ENCODE measurements around the gene ZBTB39. TPM values are rescaled to one million over a fixed set of nuclear protein-coding genes. Genes with fewer than 3 reads are reported as not detected.
"Not testable (repeated sequence)": the region's sequence is repeated elsewhere in the genome, so short reads cannot be mapped to it uniquely, and the experiment has no call there.

ZBTB39 gene
- total RNA-seq, 2 experiments from 2014 or later, result 7.7 to 7.8 TPM

- Mint-ChIP-seq H3K27me3 (peaks cover 6% of the 10 kb centered on the region), H3K36me3 (ENCODE audit: low read depth) (no peaks in the 10 kb centered on the region), H3K4me1 (peaks cover 23% of the 10 kb centered on the region), H3K9me3 (no peaks in the 10 kb centered on the region), H3K4me3 (no peak overlapping the region), H3K27ac (no peak overlapping the region)
- ChIA-PET CTCF (interaction anchor here (0.7 to 2.1 kb wide), 7 partner anchors 10 to 85 kb away, joined by 3 to 8 read pairs (median 3); no protein-coding TSS in a partner anchor), POLR2A (interaction anchor here (2.7 kb wide), 1 partner anchor 10 kb away, joined by 18 read pairs; the partner anchor contains the start of gene TAC3)
- DNase-seq, result no peak
These were observed 21.4 kb upstream of the ZBTB39 start for GRCh38 chr12:57027805-57028153.

DNA sequence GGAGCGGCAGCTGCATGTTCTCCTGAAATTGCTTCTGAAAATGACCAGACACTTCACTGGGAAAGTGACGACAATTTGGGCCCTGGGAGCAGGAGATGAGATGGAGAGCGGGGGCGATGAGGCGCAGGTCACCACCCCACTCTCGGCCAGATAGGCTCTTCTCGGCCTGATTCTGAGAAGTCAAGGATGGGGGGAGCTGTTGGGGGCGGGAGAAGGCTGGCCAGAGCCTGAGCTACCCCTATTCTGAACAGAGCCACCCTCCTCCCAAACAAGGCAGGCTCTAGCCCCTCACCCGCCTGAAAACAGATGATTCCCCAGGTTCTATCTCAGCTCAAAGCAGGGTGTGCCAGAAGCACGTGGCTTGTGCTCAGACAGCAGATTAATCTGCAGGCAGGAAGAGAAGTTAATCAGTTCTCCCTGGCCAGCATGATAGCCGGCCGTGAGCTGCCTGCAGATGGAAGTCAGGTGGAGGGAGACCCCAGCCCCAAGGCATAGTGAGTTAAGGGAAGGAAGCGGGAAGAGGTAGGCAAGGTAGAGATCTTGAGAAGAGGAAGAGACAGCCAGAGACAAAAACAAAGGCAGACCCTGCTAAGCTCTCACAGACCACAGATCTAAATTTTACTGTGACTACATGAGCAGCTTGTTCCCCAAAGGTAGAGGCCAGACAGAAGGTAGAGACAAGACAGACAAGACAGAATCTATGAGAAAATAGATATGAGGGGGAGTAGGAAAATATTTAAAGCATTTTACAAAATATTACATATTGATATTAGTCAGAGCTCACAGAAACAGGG, 20.9 kb upstream of the ZBTB39 start:
- Mint-ChIP-seq H3K27ac (no peak overlapping the region), H3K27me3 (peaks cover 6% of the 10 kb centered on the region), H3K4me3 (no peak overlapping the region), H3K4me1 (peaks cover 23% of the 10 kb centered on the region), H3K9me3 (no peaks in the 10 kb centered on the region), H3K36me3 (ENCODE audit: low read depth) (no peaks in the 10 kb centered on the region)
- no peak for DNase-seq
- ChIA-PET CTCF (interaction anchor here (0.7 to 2.1 kb wide), 5 partner anchors 9 to 85 kb away, joined by 3 to 8 read pairs (median 3); no protein-coding TSS in a partner anchor), POLR2A (interaction anchor here (2.7 kb wide), 1 partner anchor 10 kb away, joined by 18 read pairs; the partner anchor contains the start of gene TAC3)

- H3K4me3 Mint-ChIP-seq, result no peak overlapping the region
- ChIA-PET CTCF (interaction anchor here (1.2 kb wide), 1 partner anchor 22 kb away, joined by 3 read pairs; no protein-coding TSS in a partner anchor), POLR2A (interaction anchor here (0.8 kb wide), 1 partner anchor 24 kb away, joined by 5 read pairs; no protein-coding TSS in a partner anchor)
- H3K27me3 Mint-ChIP-seq, result peaks cover 6% of the 10 kb centered on the region
- H3K9me3 Mint-ChIP-seq, result no peaks in the 10 kb centered on the region
- no peak for DNase-seq
- H3K36me3 Mint-ChIP-seq (ENCODE audit: low read depth), result no peaks in the 10 kb centered on the region
- H3K27ac Mint-ChIP-seq, result no peak overlapping the region
- H3K4me1 Mint-ChIP-seq, result peaks cover 8% of the 10 kb centered on the region
These were observed 18.9 kb upstream of the ZBTB39 start for GRCh38 chr12:57025196-57025595.

DNA sequence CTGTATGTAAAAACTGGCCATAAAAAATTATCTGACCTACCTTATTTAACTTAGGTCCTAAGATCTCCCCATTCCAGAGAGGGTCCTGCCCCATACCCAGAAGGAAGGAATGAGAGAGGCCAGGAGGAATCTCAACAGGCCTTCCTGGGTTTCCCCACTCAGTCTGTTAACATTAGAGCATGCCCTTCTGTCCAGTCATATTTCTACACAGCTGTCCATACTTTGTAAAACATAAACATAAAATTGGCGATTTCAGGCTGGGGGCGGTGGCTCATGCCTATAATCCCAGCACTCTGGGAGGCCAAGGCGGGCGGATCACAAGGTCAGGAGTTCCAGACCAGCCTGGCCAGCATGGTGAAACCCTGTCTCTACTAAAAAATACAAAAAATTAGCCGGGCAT, 16.0 kb upstream of the ZBTB39 start:
- CTCF ChIA-PET, result interaction anchor here (1.7 kb wide), 1 partner anchor 40 kb away, joined by 5 read pairs; no protein-coding TSS in a partner anchor
- POLR2A ChIA-PET; H3K4me1 Mint-ChIP-seq; H3K4me3 Mint-ChIP-seq; H3K27me3 Mint-ChIP-seq; H3K27ac Mint-ChIP-seq; H3K9me3 Mint-ChIP-seq; DNase-seq; H3K36me3 Mint-ChIP-seq (ENCODE audit: low read depth): not testable (repeated sequence)

DNA sequence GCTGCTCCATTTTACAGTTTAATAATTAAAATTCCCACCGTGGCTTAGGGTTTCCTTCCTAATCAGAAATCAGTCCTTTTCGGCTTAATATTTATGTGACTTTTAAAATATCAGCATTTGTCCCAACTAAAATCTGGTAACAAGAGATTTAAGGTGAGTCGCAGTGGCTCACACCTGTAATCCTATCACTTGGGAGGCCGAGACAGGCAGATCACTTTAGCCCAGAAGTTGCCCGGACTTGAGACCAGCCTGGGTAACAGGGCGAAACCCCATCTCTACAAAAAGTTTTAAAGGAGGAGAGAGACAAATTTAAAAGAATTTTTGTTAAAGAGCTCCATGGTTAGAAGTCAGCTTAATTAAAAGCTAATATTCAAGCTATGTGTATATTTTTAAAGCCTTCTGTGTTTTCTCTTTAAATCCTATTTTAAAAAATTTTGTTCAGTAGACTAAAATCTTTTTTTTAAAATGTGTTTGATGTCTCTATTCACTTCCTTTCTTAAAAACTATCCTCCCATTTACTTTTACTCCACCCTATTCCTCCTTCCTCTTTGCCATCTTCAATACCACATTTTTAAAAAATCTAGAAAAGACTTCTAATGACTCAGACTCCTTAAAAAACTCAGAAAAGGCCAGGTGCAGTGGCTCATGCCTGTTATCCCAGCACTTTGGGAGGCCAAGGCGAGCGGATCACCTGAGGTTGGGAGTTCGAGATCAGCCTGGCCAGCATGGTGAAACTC, 13.8 kb upstream of the ZBTB39 start:
- H3K27ac Mint-ChIP-seq, result no peak overlapping the region
- ChIA-PET POLR2A (interaction anchor here (5.1 kb wide), 1 partner anchor 7 kb away, joined by 18 read pairs; no protein-coding TSS in a partner anchor), CTCF (interaction anchor here (1.0 to 1.8 kb wide), 3 partner anchors 9 to 18 kb away, joined by 3 to 4 read pairs (median 3); no protein-coding TSS in a partner anchor)
- peaks cover 4% of the 10 kb centered on the region for H3K27me3 Mint-ChIP-seq
- DNase-seq, result no peak
- no peak overlapping the region for H3K4me3 Mint-ChIP-seq
- no peaks in the 10 kb centered on the region for H3K36me3 Mint-ChIP-seq (ENCODE audit: low read depth)
- H3K4me1 Mint-ChIP-seq, result no peaks in the 10 kb centered on the region
- H3K9me3 Mint-ChIP-seq, result no peaks in the 10 kb centered on the region

- Mint-ChIP-seq H3K4me1 (no peaks in the 10 kb centered on the region), H3K27ac (no peak overlapping the region), H3K36me3 (ENCODE audit: low read depth) (no peaks in the 10 kb centered on the region), H3K9me3 (no peaks in the 10 kb centered on the region), H3K4me3 (no peak overlapping the region), H3K27me3 (peaks cover 16% of the 10 kb centered on the region)
- DNase-seq, result no peak
- ChIA-PET POLR2A (interaction anchor here (1.2 to 5.1 kb wide), 2 partner anchors 9 to 93 kb away, joined by 4 to 18 read pairs; partner anchors contain the start of gene STAT6), CTCF (interaction anchor here (0.9 to 1.3 kb wide), 2 partner anchors 10 to 93 kb away, joined by 4 to 5 read pairs; no protein-coding TSS in a partner anchor)
These were observed 12.6 kb upstream of the ZBTB39 start for GRCh38 chr12:57018906-57019305.

DNA sequence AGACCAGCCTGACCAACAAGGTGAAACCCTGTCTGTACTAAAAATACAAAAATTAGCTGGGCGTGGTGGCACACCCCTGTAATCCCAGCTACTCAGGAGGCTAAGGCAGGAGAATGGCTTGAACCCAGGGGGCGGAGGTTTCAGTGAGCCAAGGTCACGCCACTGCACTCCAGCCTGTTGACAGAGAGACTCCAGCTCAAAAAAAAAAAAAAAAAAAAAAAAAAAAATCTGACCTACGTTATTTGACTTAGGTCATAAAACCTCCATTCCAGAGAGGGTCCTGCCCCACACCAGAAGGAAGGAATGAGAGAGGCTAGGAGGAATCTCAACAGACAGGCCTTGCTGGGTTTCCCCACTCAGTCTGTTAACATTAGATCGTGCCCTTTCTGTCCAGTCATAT, 12.0 kb upstream of the ZBTB39 start:
- not testable (repeated sequence) for H3K4me3 Mint-ChIP-seq; H3K4me1 Mint-ChIP-seq; H3K27ac Mint-ChIP-seq; H3K9me3 Mint-ChIP-seq; DNase-seq; H3K36me3 Mint-ChIP-seq (ENCODE audit: low read depth)
- ChIA-PET POLR2A (interaction anchor here (1.2 to 5.1 kb wide), 2 partner anchors 9 to 94 kb away, joined by 4 to 18 read pairs; partner anchors contain the start of gene STAT6), CTCF (interaction anchor here (0.6 to 1.3 kb wide), 5 partner anchors 9 to 436 kb away, joined by 3 to 5 read pairs (median 4); no protein-coding TSS in a partner anchor)
- H3K27me3 Mint-ChIP-seq, result peaks cover 18% of the 10 kb centered on the region

DNA sequence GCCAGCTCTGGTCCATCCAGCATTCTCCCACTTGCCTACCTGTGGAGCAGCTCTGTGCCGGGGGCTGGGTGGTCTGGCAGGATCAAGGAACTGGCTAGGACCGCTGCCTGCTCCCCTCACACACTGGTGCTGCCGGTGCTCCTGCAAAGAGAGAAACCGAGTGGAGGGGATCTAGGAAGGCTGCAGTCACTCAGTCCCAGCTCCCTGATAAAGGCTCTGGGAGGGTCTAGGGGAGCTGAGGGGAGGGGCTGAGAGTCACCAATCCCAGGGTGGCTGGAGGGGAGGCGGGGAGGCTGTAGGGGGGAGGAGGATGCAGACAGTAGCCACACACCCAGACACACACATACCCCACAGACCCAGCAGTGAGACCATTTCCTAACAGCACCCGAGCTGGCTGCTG, 10.0 kb upstream of the ZBTB39 start, which contains the start of gene TAC3:
Gene TAC3 (minus strand): TSS at position 182 of the 400 bp plus-strand sequence. CDS start 732 bp downstream, outside the sequence.
- CTCF ChIA-PET, result interaction anchor here (1.4 to 1.7 kb wide), 3 partner anchors 14 to 30 kb away, joined by 3 to 5 read pairs (median 5); no protein-coding TSS in a partner anchor
- POLR2A ChIA-PET, result interaction anchor here (3.0 to 5.1 kb wide), 2 partner anchors 11 to 31 kb away, joined by 8 to 18 read pairs; no protein-coding TSS in a partner anchor
- Mint-ChIP-seq H3K36me3 (ENCODE audit: low read depth) (no peaks in the 10 kb centered on the region), H3K27me3 (peaks cover 22% of the 10 kb centered on the region), H3K9me3 (no peaks in the 10 kb centered on the region), H3K4me1 (peaks cover 7% of the 10 kb centered on the region), H3K4me3 (no peak within 1 kb of the TSS), H3K27ac (no peak within 1 kb of the TSS)
- no peak for DNase-seq

- Mint-ChIP-seq H3K27ac (no peak overlapping the region), H3K27me3 (peaks cover 22% of the 10 kb centered on the region), H3K36me3 (ENCODE audit: low read depth) (no peaks in the 10 kb centered on the region), H3K4me1 (peaks cover 14% of the 10 kb centered on the region), H3K9me3 (no peaks in the 10 kb centered on the region), H3K4me3 (no peak overlapping the region)
- CTCF ChIA-PET, result interaction anchor here (2.3 kb wide), 1 partner anchor 99 kb away, joined by 16 read pairs; the partner anchor contains the start of gene STAT6
- POLR2A ChIA-PET, result interaction anchor here (1.8 kb wide), 1 partner anchor 36 kb away, joined by 4 read pairs; no protein-coding TSS in a partner anchor
- no peak for DNase-seq
These were observed 6.5 kb upstream of the ZBTB39 start for GRCh38 chr12:57012600-57013465.

DNA sequence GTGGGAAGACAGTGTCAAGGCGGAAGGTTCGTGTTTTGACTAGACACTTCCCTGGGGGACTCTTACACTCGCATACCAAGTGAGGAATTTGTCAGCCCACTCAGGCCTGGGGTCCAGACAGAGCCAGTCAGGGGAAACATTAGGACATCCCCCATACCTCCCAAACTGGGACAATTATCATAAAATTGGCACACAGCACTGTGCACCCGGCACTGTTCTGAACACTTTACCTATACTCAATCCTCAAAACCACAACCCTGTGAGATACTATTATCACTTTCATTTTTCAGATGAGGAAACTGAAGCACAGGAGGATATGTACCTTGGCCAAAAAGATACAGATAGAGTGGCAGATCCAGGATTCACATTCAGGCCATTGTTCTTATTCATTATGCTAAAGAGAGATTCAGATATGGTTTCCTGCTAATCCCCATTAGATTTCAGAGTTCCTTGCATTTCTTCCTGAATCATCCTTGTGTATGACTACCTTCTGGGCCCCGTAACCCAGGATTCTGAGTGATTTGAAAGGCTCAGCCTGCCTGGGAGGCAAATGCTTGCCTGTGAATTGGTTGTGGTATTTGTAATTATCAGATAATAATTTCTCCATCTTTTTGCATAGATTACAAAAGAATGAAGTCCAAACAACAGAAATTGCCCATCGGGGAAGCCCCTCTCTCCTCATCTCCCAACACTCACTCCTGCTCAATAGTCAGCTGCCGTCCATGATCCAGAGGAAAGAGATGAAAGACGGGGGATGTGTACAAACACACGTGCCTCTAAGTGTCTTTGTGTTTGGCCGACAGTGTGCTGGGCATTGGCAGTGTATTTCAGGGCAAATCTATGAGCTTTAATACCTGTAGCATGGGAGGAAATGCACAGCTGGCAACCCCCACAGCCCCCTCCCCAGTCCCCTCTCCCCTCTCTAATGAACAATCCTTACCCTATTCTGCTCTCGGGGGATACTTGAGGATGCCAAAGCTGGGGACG, 5.4 kb upstream of the ZBTB39 start:
- no peak overlapping the region for H3K4me3 Mint-ChIP-seq
- no peaks in the 10 kb centered on the region for H3K9me3 Mint-ChIP-seq
- peaks cover 22% of the 10 kb centered on the region for H3K4me1 Mint-ChIP-seq
- DNase-seq, result peak; percentile 35
- CTCF ChIA-PET, result interaction anchor here (0.8 to 2.3 kb wide), 7 partner anchors 8 to 110 kb away, joined by 3 to 16 read pairs (median 4); partner anchors contain the start of gene STAT6
- no peak overlapping the region for H3K27ac Mint-ChIP-seq
- POLR2A ChIA-PET, result interaction anchor here (1.8 to 2.1 kb wide), 2 partner anchors 37 to 100 kb away, joined by 4 to 16 read pairs; partner anchors contain the start of gene STAT6
- H3K27me3 Mint-ChIP-seq, result peaks cover 22% of the 10 kb centered on the region
- no peaks in the 10 kb centered on the region for H3K36me3 Mint-ChIP-seq (ENCODE audit: low read depth)
